Mucosa of descending colon (tissue), 3 donors: Measurements from ENCODE around the gene TGFBR2. TPM values are rescaled to one million over a fixed set of nuclear protein-coding genes. Genes with fewer than 3 reads are reported as not detected.

Experiments used
- ATAC-seq: fragments of 200-7000 bp; cut with Tn5 transposase; one replicate; pipeline ENCODE4 v1.9.1; 2020; ENCODE audit warnings: mild to moderate bottlenecking, moderate library complexity
- DNase-seq, 3 donors: peaks; one replicate each; pipeline ENCODE4 v3.0.0-alpha.2; 2020
- H3K36me3 ChIP-seq: fragments of 200-600 bp; one replicate; pipeline ENCODE4 v1.8.0; 2021; ENCODE audit warnings: low read depth, mild to moderate bottlenecking
- H3K4me1 ChIP-seq: fragments of 200-600 bp; one replicate; pipeline ENCODE4 v1.8.0; 2021; ENCODE audit warnings: low read depth, mild to moderate bottlenecking
- H3K4me3 ChIP-seq: fragments of 200-600 bp; one replicate; pipeline ENCODE4 v1.8.0; 2021; ENCODE audit warnings: mild to moderate bottlenecking
- H3K9me3 ChIP-seq: fragments of 200-600 bp; one replicate; pipeline ENCODE4 v1.8.0; 2021; ENCODE audit warnings: mild to moderate bottlenecking
- intact Hi-C, 2 donors: fragments of 100-400 bp; cut with DNase I in 1 of 2; cut with micrococcal nuclease in 1 of 2; formaldehyde crosslinking; loops; one replicate each; pipeline versions ENCODE4 v1.11.0 to v1.11.1; 2022; cut with DNase I, micrococcal nuclease
- total RNA-seq, 3 donors: library from RNA; stranded (reverse); fragmentation: NEBNext Ultra II Directional in 2 of 3; extraction: Animal tissue kit (Norgen Biotek cat#: 25700) in 2 of 3; gene quantifications; one replicate each; pipeline versions ENCODE4 v1.2.1 to v1.2.4, GENCODE V29; 2021 to 2023
- TF ChIP-seq, protein P1 (sequence below): fragments of 200-600 bp; IDR thresholded peaks from one replicate; pipeline ENCODE4 v1.8.0; 2022; ENCODE audit warnings: antibody characterized with exemption, mild to moderate bottlenecking
- donor health status: DM: no; HTN: no; CAD: no; lungs with moderate emphysema.
- donor health status: DM: no; HTN: no; CAD: no.
- donor health status: DM: no; HTN: yes; CAD: no.

Gene TGFBR2
- total RNA-seq, 3 donors from 2014 or later, result 39.0 to 134 (median 71.4) TPM

DNA sequence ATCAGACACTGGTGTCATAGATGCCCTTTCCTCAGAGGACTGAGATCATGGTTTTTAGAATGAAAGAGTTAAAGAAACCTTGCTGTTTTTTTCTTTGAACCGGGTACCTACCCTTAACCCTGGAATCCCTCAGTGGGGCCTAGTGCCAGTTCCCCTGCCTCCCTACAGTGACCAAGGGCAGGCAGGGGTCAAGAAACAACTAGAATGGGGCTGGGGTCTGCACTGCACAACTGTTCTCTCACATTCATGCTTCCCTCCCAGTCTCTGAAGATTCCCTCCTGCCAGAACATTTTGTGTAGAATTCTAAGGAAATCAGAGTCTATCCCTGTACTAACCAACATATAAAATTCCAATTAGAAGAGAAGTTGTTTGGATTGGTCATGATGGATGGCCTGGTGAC, 47.9 kb downstream of the TGFBR2 start:
- TF ChIP-seq, protein P1, sequence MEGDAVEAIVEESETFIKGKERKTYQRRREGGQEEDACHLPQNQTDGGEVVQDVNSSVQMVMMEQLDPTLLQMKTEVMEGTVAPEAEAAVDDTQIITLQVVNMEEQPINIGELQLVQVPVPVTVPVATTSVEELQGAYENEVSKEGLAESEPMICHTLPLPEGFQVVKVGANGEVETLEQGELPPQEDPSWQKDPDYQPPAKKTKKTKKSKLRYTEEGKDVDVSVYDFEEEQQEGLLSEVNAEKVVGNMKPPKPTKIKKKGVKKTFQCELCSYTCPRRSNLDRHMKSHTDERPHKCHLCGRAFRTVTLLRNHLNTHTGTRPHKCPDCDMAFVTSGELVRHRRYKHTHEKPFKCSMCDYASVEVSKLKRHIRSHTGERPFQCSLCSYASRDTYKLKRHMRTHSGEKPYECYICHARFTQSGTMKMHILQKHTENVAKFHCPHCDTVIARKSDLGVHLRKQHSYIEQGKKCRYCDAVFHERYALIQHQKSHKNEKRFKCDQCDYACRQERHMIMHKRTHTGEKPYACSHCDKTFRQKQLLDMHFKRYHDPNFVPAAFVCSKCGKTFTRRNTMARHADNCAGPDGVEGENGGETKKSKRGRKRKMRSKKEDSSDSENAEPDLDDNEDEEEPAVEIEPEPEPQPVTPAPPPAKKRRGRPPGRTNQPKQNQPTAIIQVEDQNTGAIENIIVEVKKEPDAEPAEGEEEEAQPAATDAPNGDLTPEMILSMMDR, result no peak
- Histone ChIP-seq H3K9me3 (no peaks in the 10 kb centered on the region), H3K4me1 (peaks cover 7% of the 10 kb centered on the region), H3K4me3 (no peak overlapping the region), H3K36me3 (no peaks in the 10 kb centered on the region)
- ATAC-seq (no peak), DNase-seq (no peak)
- intact Hi-C loops, result no loop called here

- H3K4me3 ChIP-seq, result no peak overlapping the region
- peaks cover 11% of the 10 kb centered on the region for H3K4me1 ChIP-seq
- ATAC-seq (peak; percentile 56), DNase-seq (no peak)
- TF ChIP-seq, protein P1, result no peak
- H3K9me3 ChIP-seq, result no peaks in the 10 kb centered on the region
- H3K36me3 ChIP-seq, result no peaks in the 10 kb centered on the region
- intact Hi-C loops, result no loop called here
Observed at GRCh38 chr3:30655187-30655812, 48.9 kb downstream of the TGFBR2 start.

- ATAC-seq (no peak), DNase-seq (no peak)
- Histone ChIP-seq H3K4me3 (no peak overlapping the region), H3K36me3 (no peaks in the 10 kb centered on the region), H3K9me3 (no peaks in the 10 kb centered on the region), H3K4me1 (peaks cover 11% of the 10 kb centered on the region)
- intact Hi-C loops, result no loop called here
- TF ChIP-seq, protein P1, result no peak
Observed at GRCh38 chr3:30656624-30657141, 50.3 kb downstream of the TGFBR2 start.

- no peaks in the 10 kb centered on the region for H3K9me3 ChIP-seq
- DNase-seq, result no peak
- no peak overlapping the region for H3K4me3 ChIP-seq
- H3K4me1 ChIP-seq, result peaks cover 11% of the 10 kb centered on the region
- TF ChIP-seq, protein P1, result no peak
- peak; percentile 36 for ATAC-seq
- no peaks in the 10 kb centered on the region for H3K36me3 ChIP-seq
- intact Hi-C loops, result no loop called here
Observed at GRCh38 chr3:30657914-30658313, 51.5 kb downstream of the TGFBR2 start.

GRCh38 chr3:30658328-30659052, 52.1 kb downstream of the TGFBR2 start:
- H3K4me1 ChIP-seq, result peaks cover 11% of the 10 kb centered on the region
- intact Hi-C loops, result no loop called here
- no peak overlapping the region for H3K4me3 ChIP-seq
- DNase-seq (peak in 1 of 3 donors; percentile 35), ATAC-seq (peak; percentile 63)
- H3K9me3 ChIP-seq, result no peaks in the 10 kb centered on the region
- H3K36me3 ChIP-seq, result no peaks in the 10 kb centered on the region
- TF ChIP-seq, protein P1, result no peak
